GM19043 (cell line): ENCODE results near the gene PCSK5.

ENCODE experiments used
- ATAC-seq: cut with Tn5 transposase; IDR thresholded peaks from one replicate; pipeline ENCODE4 v1.9.1; 2021; ENCODE audit warnings: low read depth; ENCODE audit not compliant: unreplicated experiment

Gene PCSK5

DNA sequence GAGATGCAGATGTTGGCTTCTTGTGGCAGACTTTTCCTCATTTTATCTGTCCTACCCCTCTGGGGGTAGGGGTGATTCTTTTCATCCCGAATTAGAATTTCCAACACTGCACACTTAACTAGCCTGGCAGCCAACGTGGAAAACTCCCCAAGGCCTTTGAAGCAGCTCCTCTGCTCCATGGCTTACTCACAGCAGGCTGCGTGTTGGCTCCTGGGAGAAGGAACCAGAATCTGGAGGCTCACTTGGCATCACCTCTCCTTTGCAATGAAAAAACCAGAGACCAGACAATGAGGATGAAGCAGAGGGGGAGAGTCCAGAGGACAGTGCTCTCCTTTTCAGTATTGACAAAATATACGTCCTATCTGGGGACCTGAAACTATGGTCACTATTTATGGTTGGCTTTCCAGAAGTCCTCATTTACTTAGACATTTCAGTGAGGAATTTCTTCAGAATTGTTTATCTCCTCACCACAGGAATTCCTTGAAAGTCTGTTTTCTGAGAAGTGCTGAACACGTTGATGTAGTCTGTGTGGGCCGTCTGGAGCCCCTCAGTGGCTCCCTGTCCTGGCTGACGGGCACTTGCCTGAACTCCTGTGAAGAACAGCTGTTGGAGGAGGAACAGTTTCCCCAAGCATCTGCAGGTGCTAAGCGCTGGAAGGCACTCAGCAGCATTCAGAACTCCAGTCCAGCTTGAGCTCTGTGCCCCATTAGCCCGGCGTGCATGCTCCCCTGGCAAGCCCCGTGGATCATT, 272.5 kb downstream of the PCSK5 start:
- no peak for ATAC-seq

DNA sequence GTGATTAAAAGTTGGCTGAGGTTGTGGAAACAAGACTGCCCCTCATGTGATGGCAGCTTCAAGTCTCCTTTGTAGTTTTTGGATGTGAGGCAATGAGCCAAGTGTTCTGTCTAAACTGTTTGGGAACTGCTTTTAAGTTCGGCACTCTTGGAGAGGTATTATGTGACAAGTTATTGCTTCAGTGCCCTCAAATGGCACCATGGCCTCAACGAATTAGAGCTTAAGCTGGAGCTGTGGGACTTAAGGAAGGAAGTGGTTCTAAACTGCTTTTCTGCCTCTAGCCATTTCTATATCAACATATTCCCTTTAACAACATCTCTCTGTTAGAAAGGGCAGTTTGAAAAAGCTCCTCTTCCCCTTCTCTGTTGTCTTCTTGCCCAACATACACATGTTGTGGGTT, 276.1 kb downstream of the PCSK5 start:
- no peak for ATAC-seq

DNA sequence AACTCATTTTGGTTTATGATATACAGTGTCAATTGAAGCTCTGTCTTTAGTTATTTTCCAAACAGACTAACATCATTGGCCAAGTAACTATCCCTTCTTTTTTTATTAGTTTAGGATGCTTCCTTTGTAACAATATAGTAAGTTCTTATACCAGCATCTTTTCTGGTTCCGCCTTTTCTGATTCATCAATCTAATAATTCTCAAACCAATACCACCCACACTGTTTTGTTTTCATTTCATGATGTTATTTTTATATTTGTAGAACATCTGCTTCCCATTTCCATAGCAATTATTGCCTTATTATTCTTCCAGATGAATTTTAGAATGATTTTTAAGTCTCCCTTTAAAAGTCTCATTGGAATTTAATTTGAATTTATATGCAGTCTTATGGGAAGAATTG, 285.7 kb downstream of the PCSK5 start:
- ATAC-seq, result no peak

DNA sequence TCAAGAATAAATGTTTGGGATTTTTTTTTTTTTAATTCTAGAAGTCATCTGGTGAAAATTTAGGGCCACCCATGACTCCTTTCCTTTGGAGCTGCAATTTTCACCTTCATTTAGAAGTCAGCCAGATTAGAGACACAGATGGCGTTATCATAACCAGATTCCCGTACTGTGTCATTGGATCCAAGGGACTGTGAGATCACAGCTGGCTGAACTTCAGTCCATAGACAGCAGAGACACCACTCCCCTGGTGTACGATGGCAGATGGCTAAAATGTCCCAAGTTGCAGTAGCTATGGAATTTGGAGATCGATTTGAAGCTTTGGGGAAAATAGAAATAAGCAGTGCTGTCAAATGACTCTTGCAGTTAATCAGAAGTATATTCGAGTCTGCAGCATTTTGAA, 287.5 kb downstream of the PCSK5 start:
- ATAC-seq, result no peak

DNA sequence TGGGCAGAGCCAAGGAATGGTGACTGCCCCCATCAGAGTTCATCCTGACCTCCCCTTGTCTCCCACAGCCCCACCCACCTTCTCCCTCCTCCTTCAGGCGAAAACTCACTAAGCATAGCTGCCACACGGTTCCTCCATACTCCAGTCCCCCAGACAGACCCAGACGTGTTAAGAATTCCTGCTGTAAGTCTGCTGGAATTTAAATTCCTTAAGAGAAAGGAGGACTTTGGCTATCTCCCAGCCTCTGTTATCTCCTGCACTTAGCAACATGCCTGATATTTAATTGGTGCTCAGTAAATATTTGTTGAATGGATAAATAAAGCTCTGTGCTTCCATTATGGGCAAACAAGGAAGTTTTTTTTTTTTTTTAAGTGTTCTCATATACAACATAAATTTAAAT, 290.1 kb downstream of the PCSK5 start:
- no peak for ATAC-seq

DNA sequence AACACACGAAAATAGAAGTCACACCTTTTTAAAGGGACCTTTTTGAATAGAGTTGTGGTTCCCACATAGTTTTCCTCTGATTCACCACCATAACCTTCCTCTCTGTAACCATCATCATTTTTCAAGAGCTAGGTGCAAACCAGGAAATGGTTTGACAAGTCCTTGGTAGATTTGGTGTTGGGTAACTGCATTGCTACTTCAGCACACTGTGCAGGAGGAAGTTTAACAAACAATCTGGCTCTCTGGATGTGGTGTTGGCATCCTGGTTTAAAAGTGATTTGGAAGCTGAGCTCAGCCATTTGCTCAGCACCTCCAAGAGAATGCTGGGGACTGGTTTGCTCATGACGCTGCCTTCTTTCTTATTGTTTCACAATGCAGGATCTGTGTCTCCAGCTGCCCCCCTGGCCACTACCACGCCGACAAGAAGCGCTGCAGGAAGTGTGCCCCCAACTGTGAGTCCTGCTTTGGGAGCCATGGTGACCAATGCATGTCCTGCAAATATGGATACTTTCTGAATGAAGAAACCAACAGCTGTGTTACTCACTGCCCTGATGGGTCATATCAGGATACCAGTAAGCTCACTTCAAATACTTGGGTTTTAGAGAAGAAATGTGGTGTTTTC, 290.7 kb downstream of the PCSK5 start:
- ATAC-seq, result no peak

DNA sequence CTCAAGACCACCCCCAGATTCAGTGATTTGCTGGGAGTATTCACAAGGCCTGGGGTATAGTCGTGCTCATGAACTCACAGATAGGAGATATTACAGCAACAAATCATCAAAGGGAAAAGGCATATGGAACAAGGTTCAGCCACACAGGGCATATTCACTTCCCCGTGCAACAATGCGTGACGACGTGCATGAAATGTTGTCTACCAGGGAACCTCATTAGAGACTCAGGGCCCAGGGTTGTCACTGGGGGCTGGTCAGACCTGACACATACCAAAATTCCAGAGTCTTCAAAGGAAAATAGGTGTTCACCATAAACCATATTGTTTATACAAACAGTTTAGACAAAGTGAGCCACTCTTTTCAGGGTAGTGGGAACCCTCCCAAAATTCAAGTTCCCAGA, 291.3 kb downstream of the PCSK5 start:
- no peak for ATAC-seq

DNA sequence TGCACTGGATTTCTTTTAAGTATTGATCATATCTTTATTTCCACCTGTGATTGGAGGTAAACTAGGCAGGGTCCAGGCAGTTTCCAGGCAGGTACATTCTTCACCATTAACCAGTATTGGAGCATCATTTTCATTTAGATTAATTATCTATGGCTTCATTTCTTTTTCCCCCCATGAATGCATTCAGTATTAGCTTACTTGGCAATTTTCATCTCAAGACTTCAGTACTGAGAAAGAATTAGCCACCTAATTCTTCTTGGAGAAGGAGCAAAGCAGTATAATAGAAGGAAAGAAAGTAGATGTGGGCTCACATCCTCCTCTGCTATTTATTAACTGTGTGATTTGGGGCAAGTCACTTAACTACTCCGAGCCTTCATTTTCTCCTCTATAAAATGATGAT, 295.0 kb downstream of the PCSK5 start:
- ATAC-seq, result no peak

DNA sequence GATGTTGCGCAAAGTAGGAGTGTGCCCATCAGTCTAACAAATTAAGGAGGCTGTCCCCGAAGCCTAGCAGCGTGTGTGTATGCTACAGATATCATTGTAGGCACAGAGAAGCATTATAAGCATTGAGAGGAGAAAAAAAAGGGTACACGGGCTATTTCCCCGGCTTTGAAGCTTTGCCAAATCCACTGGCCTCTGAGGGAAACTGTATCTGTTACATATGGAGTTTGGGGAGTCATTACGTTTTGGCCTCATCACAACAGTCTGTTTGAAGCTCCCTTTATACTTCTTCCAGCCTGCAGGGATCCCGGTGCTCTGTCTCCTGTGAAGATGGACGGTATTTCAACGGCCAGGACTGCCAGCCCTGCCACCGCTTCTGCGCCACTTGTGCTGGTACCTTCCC, 297.8 kb downstream of the PCSK5 start:
- ATAC-seq, result no peak

DNA sequence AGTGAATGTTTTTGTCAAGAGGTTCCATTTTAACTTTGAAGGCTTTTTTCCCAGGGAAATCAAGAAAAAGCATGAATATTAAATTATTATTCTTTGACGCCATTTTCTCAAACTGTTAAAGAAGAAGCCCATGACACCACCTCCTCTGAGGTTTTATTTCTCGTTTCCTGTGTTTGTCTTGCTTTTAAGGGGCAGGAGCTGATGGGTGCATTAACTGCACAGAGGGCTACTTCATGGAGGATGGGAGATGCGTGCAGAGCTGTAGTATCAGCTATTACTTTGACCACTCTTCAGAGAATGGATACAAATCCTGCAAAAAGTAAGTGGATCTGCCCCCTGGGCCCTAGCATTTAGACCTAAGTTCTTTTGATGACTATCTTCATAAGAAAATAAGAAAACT, 298.4 kb downstream of the PCSK5 start:
- no peak for ATAC-seq

DNA sequence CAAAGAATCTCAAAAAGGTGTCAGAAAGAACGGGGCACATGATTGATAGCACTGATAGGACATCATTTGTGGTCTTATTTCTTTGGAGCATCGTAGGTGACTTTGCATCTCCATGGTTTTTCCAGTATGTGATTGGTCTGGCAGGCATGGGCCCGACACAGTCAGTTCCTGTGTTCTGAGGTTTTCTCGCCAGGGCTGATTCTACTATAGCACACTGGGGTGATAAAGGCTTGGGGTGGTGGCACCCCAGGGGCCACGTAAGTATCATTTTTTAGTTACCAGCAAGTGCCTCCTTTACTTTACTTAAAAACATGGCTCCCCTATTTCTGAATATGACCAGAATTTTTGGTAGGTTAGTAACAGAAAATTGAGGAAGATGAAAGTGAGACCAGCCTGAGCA, 301.0 kb downstream of the PCSK5 start:
- ATAC-seq, result no peak

DNA sequence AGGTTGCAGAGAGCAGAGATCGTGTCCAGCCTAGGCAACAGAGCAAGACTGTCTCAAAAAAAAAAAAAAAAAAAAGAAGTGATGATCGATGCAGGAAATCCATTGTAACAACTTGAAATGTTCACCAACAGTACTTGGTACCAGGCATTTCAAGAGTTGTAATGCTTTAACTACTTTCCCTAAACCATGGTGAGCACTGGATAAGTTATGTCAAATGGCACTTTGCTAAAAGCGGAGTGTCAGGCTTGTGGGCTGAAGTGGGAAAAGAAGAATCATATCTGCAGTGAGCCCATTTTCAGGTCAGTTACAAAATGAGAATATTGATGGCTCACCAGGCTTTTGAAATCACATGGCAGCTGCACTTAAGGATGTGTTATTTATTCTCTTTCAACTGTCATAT, 301.5 kb downstream of the PCSK5 start:
- ATAC-seq, result no peak

DNA sequence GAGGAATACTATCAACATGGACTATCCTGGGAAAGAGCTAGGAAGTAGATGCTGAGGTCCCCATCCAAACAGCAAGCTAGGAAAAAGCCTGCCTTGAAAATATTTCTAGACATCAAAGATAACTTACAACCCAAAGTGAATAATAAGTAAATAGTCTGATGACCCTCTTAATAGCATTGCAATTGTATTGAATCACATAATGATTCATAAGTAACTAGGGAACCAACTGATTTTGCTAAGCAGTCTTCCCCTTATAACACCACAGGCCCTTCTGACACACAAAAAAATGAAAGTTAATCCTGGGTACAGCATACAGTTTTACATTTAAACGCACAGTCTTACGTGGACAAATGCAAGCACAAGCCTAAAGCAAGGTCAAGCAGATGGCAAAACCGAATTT, 304.4 kb downstream of the PCSK5 start:
- ATAC-seq, result no peak

DNA sequence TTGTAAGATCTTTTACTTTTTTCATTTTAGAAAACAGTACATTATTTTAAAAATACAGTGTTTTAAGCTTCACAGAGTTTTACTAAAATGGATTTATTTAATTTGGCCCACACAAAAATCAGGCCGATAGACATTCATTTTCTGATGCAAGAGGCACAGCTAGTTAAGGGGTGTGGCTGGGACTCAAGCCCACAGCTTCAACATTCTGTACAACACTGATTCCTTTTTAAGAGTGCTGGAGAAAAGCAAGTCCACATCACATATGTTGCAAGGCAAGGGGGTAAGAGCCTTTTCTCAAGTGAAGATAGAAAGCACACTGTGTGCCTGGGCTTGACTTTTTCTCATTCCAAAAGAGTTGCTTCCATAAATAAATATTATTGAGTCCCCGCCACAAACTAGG, 307.9 kb downstream of the PCSK5 start:
- no peak for ATAC-seq

DNA sequence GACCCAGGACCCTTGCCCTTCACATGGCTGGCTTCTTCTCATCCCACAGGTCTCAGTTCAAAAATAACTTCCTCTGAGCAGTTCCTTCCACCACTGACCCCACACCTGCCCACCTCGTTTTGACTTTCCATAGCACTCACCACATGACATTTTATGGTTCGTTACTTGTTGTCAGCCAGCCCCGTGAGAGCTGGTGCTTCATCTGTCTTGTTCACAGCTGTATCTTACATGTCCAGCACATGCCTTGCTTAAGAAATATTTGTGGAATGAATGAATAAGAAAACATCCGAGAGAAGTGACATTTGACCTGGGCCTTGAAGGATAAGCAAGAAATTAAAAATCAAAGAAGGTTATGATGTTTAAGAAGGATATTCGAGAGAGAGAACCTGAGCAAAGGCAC, 309.8 kb downstream of the PCSK5 start:
- no peak for ATAC-seq

DNA sequence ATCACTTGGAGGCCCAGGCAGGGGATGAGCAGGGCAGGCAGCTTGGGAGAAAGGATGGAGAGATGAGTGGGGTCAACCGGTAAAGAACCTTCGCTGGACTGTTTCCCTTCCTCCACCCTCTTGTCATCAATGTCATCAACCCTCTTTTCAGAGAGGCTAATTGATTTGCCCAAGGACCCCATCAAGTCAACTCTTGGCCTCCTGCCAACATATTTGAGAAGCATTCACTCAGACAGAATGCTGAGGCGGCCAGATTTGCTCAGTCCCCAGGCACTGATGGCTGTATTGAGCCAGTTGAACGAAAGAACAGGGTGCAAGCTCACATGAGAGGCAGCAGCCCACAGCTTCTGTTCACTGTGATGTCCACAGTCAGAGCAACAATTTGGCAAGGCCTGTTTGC, 310.3 kb downstream of the PCSK5 start:
- no peak for ATAC-seq

DNA sequence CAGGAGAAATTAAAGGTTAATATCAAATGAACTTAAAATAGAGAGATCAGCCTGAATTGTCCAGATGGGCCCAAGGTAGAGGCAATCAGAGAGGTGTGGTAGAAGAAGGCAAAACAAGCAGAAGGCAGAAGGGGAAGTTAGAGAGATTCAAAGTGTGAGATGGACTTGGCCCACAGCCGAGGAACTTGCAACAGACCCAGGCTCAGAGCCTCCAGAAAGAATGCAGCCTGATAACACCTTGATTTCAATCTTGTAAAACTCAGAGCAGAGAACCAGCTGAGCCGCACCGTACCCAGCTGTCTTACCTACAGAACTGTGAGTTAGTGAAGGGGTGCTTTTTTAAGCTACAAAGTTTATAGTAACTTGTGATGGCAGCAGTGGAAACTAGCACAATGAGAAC, 312.9 kb downstream of the PCSK5 start:
- ATAC-seq, result no peak

DNA sequence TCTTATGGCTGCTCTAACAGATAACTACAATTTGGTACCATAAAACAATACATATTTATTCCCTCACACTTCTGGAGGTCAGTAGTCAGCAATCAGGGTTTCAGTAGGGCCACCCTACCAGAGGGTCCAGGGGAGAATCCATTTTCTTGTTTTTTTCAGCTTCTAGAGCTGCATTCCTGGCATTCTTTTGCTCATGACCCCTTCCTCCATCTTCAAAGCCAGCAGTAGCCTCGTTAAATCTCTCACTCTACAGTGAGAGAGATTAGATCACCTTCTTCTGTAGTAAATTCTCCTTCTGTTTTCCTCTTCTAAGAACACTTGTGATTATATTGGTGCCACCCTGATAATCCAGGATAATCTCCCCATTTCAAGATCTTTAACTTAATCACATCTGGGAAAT, 316.3 kb downstream of the PCSK5 start:
- ATAC-seq, result no peak

DNA sequence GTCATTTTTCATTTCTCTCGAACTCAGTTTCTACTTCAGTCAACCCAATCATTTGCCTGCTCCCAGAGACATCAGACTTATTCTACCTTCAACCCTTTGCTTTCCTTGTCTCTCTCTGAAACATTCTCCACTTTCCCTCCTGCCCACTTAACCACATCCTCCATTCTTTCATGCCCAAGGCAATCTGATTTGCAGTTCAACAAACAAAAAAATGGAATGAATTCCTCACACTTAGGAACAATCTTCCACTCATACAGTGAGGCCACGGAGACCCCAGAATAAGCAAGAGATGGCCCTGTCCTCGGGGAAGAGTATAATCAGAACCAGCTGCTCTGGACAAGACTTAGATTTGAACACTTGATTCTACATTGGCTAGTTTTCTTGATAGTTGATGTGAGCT, 323.3 kb downstream of the PCSK5 start:
- no peak for ATAC-seq

DNA sequence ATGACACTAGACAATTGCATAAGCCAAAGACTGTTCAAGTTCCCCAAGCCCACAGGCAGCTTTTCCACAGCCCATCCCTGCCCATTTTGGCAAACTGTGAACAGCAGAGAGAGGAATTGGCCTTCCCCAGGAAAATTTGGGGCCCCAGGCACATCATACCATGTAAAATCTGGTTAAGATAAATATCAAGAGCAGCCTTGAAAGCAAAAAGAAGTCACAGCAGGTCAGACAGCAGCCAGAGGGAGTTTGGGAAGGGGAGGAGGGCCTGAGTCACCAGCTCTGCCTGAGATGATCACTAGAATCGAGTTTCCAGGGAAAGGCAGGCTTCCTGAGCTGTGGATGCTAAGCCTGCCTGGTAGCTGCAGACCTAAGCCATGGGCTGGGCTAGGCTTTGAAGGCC, 324.6 kb downstream of the PCSK5 start:
- no peak for ATAC-seq

DNA sequence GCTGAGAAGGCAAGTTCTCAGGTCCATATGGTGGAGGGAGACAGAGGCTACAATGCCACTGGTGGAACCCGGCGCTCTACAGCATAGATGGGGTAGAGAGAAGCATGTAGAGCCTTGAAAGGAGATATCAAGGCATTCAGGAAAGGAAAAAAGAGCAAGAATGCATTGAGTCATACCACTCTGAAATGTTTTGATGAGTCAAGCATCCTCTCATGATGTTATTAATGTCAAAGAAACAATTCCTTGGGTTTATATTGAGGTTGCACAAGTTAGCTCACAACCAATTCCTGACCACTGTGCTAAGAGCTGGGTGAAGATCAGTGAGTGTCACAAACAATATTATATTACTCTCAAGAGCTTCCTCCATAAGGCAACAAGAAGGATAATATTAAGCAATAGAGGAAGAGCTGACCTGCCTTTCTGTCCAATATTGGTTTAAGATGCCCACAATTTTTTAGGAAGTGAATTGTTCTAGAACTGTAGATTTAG, 325.7 kb downstream of the PCSK5 start:
- no peak for ATAC-seq

DNA sequence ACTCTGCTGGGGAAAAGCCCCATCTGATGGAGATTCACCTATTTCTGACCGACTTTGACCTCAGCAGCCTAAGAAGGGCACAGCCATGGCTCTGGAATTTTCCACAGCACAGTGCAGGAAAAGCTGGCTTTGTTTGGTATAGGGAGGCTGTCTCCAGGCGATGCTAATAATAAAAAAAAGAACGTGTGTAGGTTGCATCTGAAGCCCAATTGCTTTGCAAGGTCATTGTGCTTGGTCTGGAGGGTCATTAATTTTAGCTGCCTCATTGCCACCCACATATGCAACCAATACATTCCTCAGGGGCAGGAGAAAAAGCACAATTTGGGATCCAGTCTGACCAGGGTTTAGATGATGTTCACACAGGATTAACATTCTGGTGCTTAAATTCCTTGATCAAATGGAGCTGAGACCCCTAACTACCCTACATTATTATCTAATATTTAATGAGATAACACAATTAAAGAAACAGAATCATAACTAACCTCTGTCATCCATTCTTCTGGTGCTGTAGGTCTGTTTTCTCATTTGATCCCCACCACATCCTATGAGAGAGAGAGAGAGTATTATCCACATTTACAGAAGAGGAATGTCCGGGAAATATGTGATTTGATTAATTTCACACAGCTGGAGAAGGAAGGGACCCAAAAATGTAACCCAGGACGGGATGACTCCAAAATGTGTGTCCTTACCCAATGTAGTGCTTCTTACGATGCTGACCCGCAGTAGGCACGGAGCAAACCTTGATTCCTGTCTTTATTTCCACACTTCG, 327.8 kb downstream of the PCSK5 start:
- ATAC-seq, result no peak
